Stimulated activated CD4-positive, alpha-beta T cell treated with anti-CD3 and anti-CD28 coated beads, Interleukin-4, amount 100 ng/mL, for 1 hour (primary cell): ENCODE results near the gene PSD2.

Experiments used
- DNase-seq: peaks from one replicate; pipeline ENCODE4 v3.0.0-alpha.2; 2020

Gene PSD2

DNA sequence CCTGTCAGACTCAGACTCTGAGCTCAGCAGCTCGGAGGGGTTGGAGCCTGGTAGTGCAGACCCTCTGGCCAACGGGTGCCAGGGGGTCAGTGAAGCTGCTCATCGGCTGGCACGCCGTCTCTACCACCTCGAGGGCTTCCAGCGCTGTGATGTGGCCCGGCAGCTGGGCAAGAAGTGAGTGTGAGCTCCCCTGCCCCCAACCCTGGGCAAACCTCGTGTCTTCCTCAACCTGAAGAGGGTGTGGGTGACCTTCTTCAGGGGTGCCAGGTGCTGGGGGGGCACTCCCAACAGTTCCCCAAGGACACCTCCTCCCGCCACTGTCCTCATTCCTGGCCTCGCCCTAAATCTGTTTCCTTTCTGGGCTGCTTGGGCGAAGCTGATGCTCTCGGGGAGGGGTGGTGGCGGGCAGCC, 18.6 kb downstream of the PSD2 start:
- DNase-seq, result no peak

DNA sequence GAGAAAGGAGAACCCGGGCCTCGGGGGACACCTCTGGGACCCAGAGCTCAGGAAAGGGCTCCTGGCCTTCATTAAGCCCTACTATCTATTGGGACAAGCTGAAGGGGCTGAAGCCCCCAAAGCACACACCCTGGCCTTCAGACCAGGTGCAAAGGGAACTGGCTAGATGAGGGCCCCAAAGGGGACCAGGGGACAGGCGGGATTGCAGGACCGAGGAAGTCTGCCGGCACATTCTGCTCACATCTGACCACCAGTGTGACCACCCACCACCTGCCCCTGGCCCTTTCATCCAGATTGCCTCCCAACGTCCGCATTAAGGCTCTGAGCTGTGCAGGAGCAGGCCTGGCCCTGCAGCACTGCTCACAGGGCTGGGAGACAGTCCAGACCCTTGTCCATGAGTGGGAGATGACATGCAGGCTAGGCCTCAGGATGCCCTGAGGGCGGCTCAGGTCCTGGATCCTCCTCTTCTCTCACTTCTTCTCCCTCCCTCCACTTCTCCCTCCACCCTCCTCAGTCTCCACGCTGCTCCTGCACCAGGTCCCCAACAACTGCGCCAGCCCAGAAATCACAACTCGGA, 19.2 kb downstream of the PSD2 start:
- DNase-seq, result no peak

DNA sequence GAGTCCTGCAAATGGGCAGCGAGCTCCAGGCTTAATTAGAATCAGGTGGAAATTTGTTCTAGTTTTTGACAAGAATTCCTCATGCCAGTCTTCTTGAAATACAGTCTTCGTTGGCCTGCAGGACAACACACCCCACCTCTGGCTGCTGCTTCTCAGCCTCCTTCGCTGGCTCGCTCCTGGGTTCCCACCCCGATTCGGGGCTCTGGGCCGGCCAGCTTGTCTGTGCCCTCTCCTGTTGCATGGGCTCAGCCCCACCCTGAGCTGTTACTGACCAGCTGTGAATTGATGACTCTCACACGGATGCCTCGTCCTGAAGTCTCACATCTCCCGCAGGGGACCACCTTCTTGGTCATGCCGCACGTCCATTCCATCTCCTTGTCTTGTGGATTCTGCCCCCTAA, 21.0 kb downstream of the PSD2 start:
- DNase-seq, result no peak

DNA sequence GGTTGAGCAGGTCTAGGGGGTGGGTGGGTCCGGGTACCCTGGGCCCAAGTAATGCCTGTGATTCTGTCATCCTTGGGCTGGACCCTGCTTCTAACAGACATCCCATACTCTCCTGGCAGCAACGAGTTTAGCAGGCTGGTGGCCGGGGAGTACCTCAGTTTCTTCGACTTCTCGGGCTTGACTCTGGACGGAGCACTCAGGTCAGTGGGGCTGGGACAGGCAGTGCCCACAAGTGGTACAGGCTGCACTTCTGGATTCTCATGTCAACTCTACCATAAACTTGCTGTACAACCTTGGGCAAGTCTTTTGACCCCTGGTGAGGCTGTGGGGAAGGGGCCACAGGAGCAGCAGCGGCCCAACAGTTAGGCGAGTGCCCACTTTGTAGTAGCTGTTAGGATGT, 21.8 kb downstream of the PSD2 start:
- no peak for DNase-seq

DNA sequence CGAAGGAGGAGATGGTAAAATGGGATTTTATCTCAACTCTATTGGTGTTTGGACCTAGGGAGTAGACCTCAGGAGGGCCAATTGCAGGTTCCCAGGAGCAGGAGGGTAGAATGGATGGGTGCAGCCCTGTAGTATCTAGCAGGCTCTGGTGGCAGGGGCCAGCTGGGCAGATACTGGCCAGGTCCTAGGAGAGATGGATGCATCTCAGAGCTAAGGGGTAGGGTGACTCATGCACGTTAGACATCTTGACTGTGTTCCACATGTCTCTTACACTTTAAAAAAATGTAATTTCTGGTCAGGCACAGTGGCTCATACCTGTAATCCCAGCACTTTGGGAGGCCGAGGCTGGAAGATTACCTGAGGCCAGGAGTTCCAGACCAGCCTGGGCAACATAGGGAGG, 22.4 kb downstream of the PSD2 start:
- no peak for DNase-seq

DNA sequence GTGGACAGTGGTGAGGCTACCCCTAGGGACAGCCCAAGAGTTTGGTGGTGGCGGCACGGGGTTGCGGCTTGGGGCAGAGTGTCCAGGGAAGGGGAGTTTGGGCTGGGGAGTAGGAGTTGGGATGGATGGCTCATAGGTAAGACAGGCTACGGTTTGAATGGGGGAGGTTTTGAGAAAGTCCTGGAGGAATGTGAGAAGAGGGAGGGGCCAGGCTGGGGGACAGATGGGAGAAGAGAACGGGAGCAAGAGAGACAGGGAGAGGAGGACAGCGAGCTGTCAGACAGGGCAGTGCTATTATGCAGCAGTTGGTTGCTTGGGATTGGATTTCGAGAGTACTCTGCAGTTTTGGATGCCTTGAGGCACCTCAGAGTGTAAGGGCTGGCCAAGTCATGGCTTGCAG, 24.5 kb downstream of the PSD2 start:
- no peak for DNase-seq

DNA sequence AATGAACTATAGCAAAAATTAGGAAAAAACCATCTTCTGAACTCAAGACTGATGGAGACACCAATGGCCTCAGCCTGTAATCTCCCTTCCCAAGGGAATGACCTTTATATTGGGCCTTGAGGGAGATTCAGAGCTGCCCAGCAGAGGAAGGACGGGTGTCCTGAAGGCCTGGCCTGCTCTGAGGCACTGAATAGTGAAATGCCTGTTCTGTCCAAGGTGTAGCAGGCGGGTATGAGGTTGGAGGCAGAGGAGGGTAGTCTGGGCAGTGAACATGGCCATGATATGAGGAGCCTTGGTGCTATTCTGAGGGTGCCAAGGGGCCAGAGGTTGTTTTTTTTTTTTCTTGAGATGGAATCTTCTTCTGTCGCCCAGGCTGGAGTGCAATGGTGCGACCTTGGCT, 25.0 kb downstream of the PSD2 start:
- DNase-seq, result no peak

DNA sequence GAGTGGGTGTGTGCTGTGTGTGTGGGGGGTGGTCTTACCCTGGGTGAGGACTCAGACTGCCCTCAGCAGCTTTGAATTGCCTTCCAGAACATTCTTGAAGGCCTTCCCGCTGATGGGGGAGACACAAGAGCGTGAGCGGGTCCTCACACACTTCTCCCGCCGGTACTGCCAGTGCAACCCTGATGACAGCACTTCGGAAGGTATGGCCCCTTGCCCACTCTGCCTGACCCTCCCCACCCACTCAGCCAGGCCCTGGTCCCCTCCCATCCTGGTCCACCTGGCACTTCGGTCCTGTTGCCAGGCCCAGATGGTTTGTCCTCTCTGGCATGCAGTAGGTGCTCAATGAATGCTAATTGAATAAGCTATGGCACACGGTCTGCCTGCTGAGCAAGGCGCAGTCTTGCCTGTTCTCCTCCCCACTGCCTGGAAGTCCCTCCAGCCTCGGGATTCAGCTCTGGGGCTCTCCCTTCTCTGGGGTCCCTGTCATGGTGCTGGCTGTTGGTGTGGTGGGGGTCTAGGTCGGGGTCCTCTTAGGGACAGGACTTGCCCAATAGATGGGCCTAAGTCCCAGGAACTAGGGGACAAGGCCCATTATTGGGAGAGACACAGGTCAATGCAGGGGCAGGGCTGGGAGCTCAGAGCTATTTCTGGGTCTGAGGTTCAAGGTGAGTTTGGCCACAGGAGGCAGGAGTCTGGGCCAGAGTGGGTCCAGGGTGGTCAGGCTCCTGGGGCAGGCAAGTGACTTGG, 26.4 kb downstream of the PSD2 start:
- no peak for DNase-seq

DNA sequence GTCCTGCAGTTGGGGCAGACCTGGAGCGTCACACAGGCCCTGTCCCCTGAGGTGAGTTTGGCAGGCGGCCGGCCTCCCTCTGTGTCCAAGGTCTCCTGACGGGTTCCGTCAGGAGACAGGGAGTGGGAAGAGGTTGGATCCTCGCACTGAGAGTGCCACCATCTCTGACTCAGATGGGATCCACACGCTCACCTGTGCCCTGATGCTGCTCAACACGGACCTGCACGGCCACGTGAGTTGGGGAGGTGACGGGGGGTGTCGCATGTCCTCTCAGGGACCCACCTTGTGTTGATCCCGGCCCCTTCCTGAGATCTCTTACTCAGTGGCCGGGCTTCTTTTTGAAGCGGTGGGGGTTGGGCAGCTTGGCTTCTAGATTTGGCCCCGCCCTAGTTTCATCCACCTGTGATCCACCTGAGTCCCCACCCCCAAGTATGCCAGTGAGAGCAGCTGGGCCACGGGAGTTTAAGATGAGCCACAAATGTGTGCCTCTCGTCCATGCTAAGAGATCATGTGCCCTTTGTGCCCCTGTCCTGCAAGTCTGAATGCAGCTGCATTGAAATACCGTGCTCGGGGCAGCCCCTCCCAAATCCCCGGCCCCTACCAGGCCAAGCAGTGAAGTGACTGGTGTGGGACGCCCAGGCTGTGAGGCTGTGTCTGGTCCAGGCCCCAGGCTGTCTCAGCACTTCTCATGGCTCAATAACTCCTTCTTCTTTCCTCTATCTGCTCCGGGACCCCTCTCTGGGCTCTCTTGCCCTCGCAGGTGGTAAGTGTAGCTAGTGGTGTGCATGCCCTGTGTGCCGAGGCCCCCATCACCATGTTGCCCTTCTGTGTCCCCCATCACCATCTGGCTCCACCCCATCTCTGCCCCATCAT, 27.2 kb downstream of the PSD2 start:
- no peak for DNase-seq

DNA sequence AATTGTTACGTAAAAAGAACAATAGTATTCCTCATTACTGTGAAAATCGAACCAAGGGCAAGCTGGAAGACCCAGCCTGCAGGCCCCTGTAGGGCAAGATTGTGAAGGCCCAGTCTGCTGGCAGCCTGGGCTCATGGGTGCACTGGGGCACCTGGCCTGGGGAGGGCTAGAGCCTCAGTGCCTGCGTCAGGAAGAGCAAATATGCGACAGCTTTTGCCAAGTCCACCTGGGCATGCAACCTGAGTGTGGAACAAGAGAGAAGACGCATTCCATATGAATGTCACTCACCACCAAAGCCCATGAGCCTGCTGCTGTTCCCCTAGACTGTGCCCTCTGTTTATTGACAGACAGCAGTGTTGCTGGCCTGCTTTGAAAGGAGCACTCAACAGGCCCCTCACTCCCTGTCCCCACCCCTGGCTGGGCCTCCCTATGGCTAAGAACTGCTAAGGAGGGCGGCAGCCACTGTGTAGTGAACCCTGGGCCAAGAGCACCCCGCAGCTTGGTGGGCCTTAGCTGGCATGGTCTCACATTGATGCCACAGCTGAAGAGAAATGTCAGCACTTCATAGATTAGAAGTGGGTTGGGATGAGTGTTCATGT, 28.2 kb downstream of the PSD2 start:
- DNase-seq, result no peak

DNA sequence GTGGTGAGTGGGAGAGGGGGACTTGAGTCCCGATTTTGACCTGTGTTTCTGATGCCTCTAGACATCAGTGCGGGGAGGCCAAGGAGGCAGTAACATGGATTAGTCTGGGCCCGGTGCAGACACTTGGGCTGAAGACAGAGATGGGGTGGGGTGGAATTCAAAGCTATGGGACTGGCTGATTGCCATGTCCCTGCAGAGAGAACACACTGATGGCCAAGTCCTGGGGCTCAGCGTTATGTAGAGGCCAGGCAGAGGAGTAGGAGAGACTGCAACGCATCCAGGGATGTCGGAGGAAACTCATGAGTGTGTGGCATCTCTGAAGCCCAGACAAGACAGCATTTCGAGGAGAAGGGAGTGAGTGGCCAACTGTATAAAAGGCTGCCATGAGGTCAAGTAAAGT, 30.1 kb downstream of the PSD2 start:
- DNase-seq, result no peak

DNA sequence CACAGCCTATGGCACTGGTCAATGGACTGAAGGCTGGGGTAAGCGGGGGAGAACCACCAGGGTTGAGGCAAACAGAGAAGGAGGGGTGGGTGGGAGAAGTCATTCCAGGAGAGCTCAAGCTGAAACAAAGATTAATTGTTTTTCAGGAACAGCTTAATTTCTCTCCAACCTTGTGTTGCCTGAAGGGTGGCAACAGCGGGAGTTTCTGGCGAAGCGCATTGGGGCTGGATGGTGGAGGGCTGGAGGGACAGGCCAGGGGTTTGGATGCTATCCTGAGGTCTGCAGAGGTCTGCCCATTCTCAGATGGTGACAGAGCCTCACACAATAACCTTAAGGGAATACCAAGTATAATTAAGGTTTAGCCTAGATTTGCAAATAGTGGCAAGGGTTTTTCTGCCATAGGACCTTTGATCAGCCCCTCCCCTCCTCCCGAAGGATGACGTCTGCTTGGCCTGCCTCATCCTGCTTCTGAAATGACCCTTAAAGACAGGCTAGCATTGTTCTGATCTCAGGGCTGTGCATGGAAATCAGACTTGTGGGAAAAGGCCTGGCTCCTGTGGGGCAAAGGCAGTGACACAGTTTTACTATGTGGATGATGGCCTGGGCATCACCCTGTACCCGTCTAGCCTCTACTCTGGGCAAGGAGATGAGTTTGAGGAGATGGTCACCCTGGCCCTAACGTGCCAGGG, 32.7 kb downstream of the PSD2 start:
- DNase-seq, result no peak

DNA sequence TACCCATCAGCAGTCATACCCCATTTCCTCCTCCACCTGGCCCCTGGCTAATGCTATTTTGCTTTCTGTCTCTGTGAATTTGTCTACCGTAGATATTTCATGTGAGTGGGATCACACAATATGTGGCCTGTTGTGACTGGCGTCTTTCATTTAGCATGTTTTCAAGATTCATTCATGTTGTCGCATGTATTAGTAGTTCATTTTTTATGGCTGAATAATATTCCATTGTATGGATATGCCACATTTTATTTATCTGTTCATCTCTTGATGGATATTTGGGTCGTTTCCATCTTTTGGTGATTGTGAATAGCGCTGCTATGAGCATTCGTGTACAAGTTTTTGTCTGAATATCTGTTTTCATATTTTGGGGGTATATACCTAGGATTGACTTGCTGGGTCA, 33.9 kb downstream of the PSD2 start:
- DNase-seq, result no peak

DNA sequence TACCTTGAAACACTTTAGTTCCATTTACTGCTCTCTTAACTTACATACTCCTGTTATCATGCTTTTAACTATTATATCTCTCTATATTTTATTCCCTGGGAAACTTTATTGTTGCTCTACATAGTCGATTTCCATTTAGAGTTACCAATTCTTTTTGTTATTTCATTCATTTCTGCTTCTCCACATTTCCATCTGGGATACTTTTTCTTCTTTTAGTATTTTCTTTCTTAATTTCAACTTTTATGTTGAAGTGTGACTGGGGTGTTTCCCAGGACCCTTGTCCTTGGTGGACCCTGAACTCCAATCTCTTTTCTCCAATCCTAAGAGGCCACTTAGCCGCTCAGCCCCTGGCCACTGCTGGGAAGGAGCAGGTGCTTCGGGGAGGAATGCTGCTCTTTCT, 36.0 kb downstream of the PSD2 start:
- no peak for DNase-seq

DNA sequence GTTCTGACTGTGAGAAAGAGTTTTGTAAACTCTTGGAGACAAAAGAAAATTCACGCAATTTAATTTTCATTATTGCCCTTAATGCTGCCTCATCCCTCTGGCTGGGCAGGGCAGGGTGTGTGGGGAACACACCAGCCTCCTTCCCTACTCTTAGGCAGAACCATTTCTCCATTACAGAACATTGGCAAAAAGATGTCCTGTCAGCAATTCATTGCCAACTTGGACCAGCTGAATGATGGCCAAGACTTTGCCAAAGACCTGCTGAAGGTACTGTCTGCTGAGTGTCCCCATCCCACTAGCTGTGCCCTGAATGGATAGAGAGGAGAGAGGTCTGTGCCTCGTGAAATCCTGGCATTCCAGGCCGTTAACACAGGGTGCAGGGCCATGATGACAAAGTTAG, 37.9 kb downstream of the PSD2 start:
- DNase-seq, result no peak

DNA sequence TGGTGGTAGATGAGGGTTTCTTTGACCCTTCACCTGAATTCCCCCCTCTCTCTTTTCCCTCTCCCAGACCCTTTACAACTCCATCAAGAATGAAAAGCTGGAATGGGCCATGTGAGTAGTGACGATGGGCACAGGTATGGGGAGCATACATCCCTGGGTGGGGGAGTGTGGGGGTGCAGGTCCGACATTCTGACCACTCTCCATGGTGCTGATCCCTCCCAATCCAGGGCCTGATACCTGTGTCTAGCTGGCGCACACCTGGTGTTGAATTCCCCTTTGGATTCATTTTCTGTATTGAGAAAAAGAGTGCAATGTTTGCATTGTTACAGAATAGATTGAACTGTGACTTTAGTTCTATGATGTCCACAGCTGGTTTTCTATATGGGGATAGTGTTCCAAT, 40.0 kb downstream of the PSD2 start:
- no peak for DNase-seq

DNA sequence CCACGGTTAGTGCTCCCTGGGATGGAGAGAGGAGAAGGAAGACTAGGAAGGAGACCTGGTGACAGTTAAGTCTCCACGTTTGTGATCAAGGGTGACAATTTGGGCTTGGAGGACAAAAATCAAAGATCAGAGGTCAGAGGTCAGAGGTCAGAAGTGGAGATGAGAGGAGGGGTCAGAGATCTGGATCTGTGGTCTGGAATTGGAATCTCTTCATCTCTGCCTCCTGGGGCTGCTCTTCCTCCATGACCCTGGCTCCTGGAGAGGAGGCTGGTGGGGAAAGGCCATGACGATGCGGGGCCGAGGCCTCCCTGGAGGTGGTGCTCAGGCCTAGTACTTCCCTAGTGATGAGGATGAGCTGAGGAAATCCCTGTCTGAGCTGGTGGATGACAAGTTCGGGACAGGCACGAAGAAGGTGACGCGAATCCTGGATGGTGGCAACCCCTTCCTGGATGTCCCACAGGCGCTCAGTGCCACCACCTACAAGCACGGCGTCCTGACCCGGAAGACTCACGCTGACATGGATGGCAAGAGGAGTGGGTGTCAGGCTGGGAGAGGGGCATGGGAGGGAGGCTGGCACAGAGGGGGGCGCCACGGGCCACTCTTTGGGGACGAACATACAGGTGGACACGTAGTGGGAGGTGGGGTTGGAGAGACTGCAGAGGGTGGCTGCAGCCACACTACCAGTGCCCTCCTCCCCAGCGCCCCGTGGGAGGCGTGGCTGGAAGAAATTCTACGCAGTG, 41.0 kb downstream of the PSD2 start:
- DNase-seq, result no peak

DNA sequence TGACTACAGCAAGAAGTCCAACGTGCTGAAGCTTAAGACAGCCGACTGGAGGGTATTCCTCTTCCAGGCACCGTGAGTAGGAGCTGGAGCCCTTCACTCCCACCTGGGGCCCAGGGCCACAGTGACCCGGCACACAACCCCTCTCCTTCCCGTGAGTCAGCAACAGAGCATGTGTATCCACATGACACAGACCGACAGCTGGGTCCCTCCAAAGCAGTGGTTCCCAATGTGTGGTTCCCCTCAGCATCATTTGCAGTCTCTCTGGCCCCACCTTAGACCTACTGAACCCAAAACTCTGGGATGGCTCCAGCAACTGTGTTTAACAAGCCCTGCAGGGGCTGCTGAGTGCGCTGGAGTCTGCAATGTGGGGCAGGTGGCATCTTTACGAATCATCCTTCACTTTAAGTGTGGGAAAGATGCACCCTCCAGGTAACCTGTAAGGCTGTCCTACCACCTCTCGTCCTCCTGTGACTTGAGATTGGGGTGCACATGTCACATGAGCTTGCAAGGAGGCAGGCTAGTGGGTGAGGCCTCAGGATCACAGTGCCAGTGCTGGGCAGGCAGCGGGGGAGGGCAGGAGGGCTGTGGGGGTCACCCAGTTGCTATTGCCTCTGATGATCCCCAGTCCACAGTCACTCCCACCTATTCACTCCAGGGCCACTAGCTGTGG, 42.2 kb downstream of the PSD2 start:
- no peak for DNase-seq

DNA sequence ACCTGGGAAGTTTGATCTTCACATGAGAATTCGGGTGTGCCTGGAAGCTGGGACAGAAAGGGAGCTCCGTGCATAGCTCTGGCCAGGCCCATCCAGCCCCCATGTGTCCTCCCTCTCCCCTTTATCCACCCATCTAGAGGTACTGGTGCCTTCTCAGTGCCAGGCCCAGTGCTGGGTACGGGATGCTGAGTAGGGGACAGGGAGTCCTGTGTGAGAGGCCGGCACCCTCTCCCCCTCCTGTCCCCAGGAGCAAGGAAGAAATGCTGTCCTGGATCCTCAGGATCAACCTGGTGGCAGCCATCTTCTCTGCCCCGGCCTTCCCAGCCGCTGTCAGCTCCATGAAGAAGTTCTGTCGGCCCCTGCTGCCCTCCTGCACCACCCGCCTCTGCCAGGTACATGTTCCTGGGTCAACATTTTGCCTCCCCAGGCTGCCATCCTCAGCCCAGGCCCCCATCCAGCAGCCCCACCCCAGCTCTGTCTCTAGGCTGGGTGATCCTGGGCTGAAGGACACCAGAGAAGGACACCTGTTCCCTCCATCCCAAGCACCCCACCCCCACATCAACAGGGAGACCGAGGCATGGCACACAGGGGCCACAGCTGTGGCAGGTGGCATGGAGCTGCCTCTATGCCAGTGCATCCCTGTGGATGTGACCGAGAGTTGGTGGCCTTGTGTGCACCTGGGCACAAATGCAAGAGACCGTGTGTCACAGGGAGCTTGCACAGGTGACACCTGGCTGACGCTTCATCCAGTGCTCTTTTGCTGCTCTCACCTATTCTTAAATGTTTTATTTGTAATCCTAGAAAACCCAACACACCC, 43.0 kb downstream of the PSD2 start:
- no peak for DNase-seq

DNA sequence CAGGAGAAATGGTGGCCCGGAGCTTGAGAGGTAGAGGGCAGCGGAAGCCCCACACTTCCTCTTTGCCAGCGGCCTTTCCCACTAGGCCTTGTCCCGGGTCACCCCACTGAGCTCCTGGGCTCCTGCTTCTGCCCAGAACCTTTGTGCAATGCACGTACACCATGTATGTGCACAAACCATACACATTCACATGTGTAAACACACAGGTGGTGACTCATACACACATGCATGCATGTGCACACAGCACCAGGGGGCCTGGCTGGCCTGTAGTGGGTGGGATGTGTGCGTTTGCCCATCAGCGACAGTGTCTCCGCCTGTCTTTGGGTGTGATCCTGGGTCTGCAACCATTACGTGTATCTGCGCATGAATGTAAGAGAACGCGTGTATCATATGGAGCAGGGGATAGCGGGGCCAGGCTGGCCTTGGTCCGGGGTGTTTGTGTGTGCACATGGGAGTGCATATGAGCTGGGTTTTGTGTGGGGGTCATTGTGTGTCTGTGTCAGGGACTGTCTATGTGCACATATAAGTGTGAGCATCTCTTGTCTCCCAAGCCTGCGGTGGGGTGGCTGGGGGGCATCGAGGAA, 43.7 kb downstream of the PSD2 start:
- DNase-seq, result no peak
